Coronary artery (tissue), 2 donors: Measurements from ENCODE around the gene CYSRT1.

Experiments
- DNase-seq: peaks from one replicate; pipeline ENCODE4 v3.0.0-alpha.2; 2017; ENCODE audit warnings: low spot score
- H3K27ac ChIP-seq, 2 donors: fragments of 200-600 bp; sonication (generic); one replicate each; pipeline ENCODE4 v1.5.1; 2016 to 2019
- H3K4me3 ChIP-seq: fragments of 200-600 bp; sonication (generic); 2 replicates; pipeline ENCODE4 v1.5.1; 2016; ENCODE audit warnings: mild to moderate bottlenecking, moderate library complexity
- TF ChIP-seq, protein P1 (sequence below): fragments of 200-600 bp; sonication (generic); IDR thresholded peaks from one replicate; pipeline ENCODE4 v1.5.1; 2019; ENCODE audit warnings: antibody characterized with exemption

CYSRT1 gene

GRCh38 chr9:137214620-137215019 lies 10.4 kb upstream of the CYSRT1 start:
- H3K4me3 ChIP-seq, result no peak overlapping the region
- TF ChIP-seq, protein P1, sequence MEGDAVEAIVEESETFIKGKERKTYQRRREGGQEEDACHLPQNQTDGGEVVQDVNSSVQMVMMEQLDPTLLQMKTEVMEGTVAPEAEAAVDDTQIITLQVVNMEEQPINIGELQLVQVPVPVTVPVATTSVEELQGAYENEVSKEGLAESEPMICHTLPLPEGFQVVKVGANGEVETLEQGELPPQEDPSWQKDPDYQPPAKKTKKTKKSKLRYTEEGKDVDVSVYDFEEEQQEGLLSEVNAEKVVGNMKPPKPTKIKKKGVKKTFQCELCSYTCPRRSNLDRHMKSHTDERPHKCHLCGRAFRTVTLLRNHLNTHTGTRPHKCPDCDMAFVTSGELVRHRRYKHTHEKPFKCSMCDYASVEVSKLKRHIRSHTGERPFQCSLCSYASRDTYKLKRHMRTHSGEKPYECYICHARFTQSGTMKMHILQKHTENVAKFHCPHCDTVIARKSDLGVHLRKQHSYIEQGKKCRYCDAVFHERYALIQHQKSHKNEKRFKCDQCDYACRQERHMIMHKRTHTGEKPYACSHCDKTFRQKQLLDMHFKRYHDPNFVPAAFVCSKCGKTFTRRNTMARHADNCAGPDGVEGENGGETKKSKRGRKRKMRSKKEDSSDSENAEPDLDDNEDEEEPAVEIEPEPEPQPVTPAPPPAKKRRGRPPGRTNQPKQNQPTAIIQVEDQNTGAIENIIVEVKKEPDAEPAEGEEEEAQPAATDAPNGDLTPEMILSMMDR, result no peak
- H3K27ac ChIP-seq, result no peak overlapping the region
- DNase-seq, result no peak

DNA sequence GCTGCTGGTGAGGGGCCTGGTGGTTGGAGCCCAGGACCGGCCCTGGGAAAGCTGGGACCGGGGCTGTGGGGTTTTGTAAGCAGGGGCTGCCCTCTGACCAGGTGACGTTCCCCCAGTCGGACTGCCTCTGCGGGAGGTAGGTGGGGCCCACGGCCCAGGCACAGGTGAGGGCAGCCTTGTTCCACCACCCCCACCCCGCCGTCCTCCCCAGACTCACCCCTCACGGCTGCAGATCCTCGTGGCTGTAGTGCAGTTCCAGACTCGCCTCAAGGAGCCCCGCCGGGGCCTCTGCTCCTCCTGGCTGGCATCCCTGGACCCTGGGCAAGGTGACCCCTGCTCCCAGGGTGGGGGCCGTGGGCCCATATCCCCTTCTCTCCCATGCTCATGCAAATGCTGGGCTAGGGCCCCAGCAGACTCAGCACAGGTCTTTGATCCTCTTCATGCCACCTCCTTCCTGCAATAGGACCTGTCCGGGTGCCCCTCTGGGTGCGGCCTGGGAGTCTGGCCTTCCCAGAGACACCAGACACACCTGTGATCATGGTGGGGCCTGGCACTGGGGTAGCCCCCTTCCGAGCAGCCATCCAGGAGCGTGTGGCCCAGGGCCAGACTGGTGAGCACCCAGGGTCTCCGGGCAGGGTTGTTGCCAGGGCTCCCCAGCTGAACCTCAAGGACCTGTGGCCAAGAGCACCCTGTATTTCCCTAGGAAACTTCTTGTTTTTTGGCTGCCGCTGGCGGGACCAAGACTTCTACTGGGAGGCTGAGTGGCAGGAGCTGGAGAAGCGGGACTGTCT lies 9.6 kb upstream of the CYSRT1 start:
- TF ChIP-seq, protein P1, result no peak
- H3K4me3 ChIP-seq, result no peak overlapping the region
- H3K27ac ChIP-seq, result no peak overlapping the region
- DNase-seq, result no peak

- no peak overlapping the region for H3K4me3 ChIP-seq
- DNase-seq, result no peak
- H3K27ac ChIP-seq, result peak overlapping the region in 1 of 2 donors; percentile 38
- TF ChIP-seq, protein P1, result no peak
These were observed 8.6 kb upstream of the CYSRT1 start for GRCh38 chr9:137216188-137216965.

GRCh38 chr9:137217276-137218211 lies 7.4 kb upstream of the CYSRT1 start:
- DNase-seq, result no peak
- TF ChIP-seq, protein P1, result no peak
- Histone ChIP-seq H3K4me3 (peak overlapping the region; percentile 50), H3K27ac (peak overlapping the region in 1 of 2 donors; percentile 38)

DNA sequence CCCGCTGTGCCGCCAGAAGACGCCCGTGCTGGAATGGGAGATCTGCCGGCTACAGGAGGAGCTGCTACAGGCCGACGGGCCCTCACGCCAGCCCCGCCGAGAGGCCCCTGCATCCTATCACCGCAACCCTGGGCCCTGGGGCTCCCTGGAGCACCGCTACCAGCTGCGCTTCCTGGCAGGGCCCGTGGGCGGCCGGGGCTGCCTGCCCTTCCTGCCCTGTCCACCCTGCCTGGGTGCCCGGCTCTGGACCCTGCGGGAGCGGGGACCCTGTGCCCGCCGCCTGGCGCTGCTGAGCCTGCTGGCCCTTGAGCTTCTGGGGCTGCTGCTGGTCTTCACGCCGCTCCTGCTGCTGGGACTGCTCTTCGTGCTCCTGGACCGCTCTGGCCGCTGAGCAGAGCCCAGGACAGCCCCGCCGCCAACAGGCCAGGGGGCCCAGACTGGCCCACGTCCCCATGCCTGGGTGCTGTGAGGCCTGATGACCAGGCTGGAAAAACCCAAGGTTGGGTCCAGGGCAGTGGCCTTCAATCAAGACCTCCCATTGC lies 6.7 kb upstream of the CYSRT1 start:
- TF ChIP-seq, protein P1, result no peak
- H3K4me3 ChIP-seq, result no peak overlapping the region
- no peak for DNase-seq
- H3K27ac ChIP-seq, result no peak overlapping the region

DNA sequence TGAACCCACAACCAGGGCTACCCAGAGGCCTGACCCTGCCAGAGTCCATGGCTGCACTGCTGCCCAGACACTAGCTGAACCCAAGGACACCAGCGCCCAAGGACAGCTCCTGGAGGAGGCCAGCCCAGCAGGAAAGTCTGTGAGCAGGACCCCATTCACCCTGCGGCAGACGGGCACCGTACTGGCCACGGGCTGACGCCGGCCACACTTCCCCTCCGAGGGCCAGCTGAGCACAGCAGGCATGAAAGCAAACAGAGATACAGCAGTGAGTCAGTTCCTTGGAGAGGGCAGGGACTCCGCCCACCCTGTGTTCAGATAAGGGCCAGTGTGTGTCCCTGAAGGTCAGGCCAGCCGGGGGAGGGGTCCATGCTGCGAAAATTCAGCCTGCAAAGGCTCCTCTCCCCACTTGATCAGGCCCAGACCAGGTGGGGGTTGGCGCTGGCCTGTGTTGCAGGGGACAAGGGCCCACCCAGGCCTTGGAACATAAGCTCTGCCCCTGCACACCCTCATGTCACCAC lies 6.2 kb upstream of the CYSRT1 start:
- Histone ChIP-seq H3K27ac (no peak overlapping the region), H3K4me3 (no peak overlapping the region)
- DNase-seq, result no peak
- TF ChIP-seq, protein P1, result no peak
